ENCODE measurements around the gene SELPLG.
"Not testable (repeated sequence)": the region's sequence is repeated elsewhere in the genome, so short reads cannot be mapped to it uniquely, and the experiment has no call there.

The SELPLG gene, protein sequence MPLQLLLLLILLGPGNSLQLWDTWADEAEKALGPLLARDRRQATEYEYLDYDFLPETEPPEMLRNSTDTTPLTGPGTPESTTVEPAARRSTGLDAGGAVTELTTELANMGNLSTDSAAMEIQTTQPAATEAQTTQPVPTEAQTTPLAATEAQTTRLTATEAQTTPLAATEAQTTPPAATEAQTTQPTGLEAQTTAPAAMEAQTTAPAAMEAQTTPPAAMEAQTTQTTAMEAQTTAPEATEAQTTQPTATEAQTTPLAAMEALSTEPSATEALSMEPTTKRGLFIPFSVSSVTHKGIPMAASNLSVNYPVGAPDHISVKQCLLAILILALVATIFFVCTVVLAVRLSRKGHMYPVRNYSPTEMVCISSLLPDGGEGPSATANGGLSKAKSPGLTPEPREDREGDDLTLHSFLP

GRCh38 chr12:108633534-108634248, at the start of gene SELPLG:
SELPLG (minus strand) TSS chr12:108633894; CDS start chr12:108624307, 9,587 bp downstream.
- DNase-seq, result peak; percentile 97

- no peak for DNase-seq
Observed at GRCh38 chr12:108681317-108681716, 47.6 kb upstream of the SELPLG start.

- DNase-seq, result no peak
Observed at GRCh38 chr12:108679106-108679681, 45.5 kb upstream of the SELPLG start.

- no peak for DNase-seq
Observed at GRCh38 chr12:108678104-108678730, 44.5 kb upstream of the SELPLG start.

GRCh38 chr12:108677381-108677780, 43.7 kb upstream of the SELPLG start:
- no peak for DNase-seq

DNA sequence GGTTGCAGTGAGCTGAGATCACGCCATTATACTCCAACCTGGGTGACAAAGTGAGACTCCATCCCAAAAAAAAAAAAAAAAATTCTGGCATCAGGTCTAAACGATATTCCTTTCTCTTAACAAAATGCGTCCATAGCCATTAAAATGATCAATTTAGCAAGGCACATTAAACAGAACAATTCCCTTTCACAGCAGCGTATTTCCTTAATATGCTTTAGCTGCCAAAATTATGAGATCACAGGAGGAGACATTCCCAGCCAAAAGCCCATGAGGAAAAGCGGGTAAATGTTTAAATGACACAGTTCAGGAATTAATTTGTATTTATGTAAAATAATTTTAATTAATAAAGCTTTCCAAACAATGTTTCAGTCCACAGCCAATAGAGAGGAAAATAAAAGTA, 43.0 kb upstream of the SELPLG start:
- DNase-seq, result no peak

DNA sequence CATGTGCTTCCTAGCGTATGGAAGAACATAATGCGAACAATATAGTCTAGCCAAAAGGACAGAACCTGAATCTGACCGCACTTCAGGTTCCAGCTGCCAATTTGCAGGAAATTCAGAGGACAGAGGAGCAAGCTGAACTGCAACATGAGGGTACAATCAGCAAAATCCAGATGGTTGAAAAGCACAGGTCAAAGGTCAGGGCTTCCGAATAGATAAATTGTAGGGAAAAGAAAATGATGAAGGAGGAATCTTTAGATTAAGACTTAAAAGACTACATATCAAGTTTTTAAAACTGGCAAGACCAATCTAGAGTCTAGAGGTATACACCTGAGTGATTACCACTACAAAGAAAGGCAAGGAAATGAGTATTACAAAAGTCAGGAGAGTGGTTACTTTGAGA, 42.1 kb upstream of the SELPLG start:
- no peak for DNase-seq

GRCh38 chr12:108672054-108672453, 38.4 kb upstream of the SELPLG start:
- DNase-seq, result no peak

- no peak for DNase-seq
Observed at GRCh38 chr12:108671110-108671509, 37.4 kb upstream of the SELPLG start.

GRCh38 chr12:108670066-108670631, 36.5 kb upstream of the SELPLG start:
- no peak for DNase-seq

- no peak for DNase-seq
Observed at GRCh38 chr12:108668542-108668941, 34.8 kb upstream of the SELPLG start.

DNA sequence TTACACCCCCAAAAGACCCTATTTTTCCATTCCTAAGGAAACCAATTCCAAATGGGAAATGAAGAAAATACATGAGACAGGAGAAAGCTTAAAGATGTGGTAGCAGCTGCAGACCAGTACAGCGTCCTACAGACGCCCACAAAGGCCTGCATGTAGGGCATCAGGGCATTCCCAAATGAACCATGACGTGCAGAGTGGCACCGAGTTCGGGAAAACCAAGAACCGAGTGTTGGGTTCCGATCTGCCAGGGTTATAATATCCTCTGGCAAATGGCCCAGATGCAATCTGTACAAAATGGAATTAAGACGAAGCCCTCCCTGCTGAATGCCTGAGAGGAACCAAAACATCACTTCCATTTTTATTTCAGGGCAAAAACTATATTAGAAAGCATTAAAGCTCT, 34.4 kb upstream of the SELPLG start:
- no peak for DNase-seq

- no peak for DNase-seq
Observed at GRCh38 chr12:108667349-108667748, 33.7 kb upstream of the SELPLG start.

DNA sequence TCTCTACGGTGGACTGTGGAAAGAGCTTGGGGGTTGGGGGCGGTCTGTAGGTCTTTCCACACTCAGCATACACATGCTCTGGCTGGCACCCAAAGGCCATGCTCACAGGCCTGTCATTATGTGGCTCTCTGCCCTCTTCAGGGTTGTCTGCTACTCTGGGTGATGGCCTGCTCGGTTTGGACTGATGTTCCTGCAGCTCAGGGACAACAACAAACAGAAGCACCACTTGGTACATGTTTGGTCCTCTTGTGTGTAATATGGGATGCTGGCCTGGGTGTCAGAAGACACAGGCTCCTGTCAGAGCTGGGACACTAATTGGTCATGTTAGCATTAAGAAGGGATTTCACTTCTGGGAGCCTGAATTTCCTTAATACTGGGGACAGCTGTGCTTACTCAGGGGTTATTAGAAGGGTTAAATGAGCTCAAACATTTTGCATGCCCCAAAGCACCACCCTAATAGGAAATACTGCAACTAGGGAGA, 32.7 kb upstream of the SELPLG start:
- no peak for DNase-seq

DNA sequence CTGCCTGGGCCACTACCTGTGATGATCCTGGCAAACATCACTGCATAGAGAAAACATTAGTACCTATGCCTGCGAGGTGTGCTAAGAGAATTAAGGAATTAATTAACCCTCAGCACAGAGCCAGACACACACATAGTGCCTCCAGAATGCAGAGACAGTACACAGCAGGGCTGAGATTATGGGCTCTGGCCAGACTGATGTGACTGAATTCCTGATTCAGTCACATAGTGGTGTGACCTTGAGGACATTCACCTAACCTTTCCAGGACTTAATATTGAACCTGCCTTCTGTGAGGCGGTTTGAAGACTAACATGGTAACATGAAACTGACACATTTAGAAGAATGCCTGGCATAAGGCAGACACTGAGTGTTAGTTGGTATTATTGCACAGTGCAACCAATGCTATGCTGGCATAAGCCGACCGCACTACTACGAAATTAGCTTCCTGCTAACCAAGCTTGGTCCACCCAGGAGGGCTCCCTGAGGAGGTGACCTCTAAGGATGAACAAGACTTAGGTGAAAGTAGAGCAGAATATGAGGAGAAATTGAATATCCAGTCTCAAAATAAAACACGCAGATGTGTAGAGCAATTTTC, 32.0 kb upstream of the SELPLG start:
- DNase-seq, result no peak

DNA sequence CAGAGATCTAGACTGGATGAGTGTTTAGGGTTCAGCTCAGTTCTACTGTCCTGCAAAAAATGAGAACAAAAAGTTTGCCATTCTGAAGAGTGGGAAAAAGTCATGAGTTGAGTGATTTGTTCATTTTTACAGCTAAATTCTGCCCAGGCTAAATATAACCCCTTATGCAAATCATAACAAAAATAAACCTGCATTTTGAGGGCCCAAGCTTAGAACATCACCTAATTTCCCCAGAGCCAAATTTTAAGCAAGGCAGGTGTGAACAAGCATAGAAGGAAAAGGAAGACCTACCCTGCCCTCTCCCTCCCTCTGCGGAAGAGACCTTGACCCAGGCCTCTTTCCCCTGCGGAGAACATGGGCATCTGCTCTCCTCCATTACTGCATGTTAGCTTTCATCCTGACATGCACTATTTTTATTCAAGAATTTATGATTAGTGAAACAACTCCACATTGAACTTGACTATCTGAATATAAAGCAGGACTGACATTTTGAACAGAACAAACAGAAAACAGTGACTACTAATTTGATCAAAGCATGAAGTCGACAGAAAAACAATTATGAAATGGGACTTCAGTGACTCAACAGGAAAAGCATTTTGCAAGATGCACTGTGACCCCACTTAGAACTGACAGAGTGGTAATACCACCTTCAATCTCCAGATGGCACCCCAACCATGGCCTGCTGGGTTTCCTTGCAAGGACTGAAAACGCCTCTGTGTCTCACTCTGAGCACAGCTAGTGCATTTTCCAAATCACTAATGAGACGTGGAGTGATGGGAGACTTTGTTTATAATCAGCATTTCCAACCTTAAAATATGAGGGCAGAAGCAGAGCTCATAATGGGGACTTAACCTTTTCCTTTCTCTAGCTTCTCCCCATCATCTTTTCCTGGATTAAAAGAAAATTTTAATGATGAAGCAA, 30.9 kb upstream of the SELPLG start:
- DNase-seq, result peak; percentile 93

DNA sequence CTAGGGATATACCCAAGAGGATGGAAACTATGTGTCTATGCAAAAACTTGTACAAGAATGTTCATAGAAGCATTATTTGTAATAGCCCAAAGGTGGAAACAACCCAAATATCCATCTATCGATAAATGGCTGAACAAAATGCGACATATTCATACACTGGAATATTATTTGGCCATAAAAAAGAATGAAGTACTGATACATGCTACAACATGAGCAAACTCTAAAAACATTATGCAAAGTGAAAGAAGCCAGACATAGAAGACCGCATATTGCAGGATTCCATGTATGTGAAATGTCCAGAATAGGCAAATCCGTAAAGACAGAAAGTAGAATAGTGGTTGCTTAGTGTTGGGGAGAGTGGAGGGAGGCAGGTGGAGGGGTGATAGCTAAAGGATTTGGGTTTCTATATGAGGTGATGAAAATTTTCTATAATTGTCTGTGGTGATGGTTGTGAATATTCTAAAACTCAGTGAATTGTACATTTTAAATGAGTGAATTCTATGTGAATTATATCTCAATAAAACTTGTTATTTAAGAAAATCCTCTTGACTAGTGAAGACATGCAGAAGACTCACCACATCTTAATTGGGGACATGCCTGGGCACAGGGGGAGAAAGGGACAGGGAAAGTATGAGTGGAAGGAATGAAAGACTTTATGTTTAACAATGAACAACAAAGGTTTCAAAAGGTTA, 29.8 kb upstream of the SELPLG start:
- DNase-seq, result no peak

GRCh38 chr12:108658115-108658514, 24.4 kb upstream of the SELPLG start:
- not testable (repeated sequence) for DNase-seq

DNA sequence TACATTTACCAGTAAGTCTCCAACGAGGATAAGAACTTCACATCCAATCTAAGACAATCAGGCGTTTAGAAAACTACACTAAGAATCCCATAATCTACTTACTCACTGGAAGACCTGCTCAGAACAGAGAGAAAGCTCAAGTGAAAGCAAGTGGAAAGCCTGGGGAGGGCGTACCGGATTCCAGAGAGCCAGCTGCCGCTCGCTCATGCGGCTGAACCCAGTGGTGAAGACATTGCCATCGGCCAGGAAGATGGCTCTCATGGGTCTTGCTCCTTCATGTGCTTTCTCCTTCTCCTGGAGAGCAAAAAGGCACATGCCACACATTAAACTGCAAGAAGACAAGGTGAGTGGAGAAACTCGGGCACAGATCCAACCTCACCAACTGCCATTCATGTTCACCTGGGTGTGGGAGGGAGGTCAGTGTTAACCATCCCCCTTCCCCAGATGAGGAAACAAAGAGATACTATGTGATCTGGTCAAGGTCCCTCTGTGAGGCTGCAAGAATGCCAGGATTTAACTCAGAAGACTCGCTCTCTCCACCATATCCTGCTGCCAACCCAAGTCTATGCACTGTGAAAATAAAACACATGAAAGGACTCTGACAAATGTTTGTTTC, 23.5 kb upstream of the SELPLG start:
- no peak for DNase-seq

- not testable (repeated sequence) for DNase-seq
Observed at GRCh38 chr12:108656247-108656646, 22.6 kb upstream of the SELPLG start.

Data from CD4-positive, alpha-beta T cell treated with Interleukin-4 for 4 hours (primary cell).